PC-3 (cell line): ENCODE measurements around the gene RERE. TPM values are rescaled to one million over a fixed set of nuclear protein-coding genes. Genes with fewer than 3 reads are reported as not detected.
A peak's percentile ranks its signal among the peaks of the same experiment; 100 is the strongest.

Source experiments
- ATAC-seq: fragments of 200-7000 bp; cut with Tn5 transposase; 2 replicates; pipeline ENCODE4 v1.9.1; 2020; ENCODE audit warnings: mild to moderate bottlenecking, moderate library complexity
- BruUV-seq: library from RNA; stranded (reverse); fragments of 400-500 nt; replicated peaks from 2 replicates; lab custom pipeline; 2021; lab: Mats Ljungman, UMichigan
- CTCF ChIA-PET: fragments of 300-600 bp; sonication (Branson Sonifier 250); formaldehyde crosslinking; loops from one replicate; lab custom pipeline; 2022; ENCODE audit warnings: antibody characterized with exemption; lab: Charles Lee
- POLR2A ChIA-PET: fragments of 300-600 bp; sonication (Branson Sonifier 250); formaldehyde crosslinking; loops from one replicate; lab custom pipeline; 2022; ENCODE audit warnings: antibody characterized with exemption; ENCODE audit not compliant: unreplicated experiment; lab: Charles Lee
- DNase-seq: peaks from one replicate; pipeline ENCODE4 v3.0.0-alpha.2; 2015
- H2AFZ ChIP-seq: fragments of 300-600 bp; sonication (generic); 2 replicates; pipeline ENCODE4 v1.6.0; 2016; ENCODE audit warnings: antibody characterized with exemption, low read length
- H3F3A ChIP-seq: fragments of 300-600 bp; sonication (generic); one replicate; pipeline ENCODE4 v1.6.0; 2017; ENCODE audit warnings: antibody characterized with exemption, low read length, control low read depth, mild to moderate bottlenecking; ENCODE audit not compliant: unreplicated experiment
- H3K27ac ChIP-seq: fragments of 300-600 bp; sonication (generic); 2 replicates; pipeline ENCODE4 v1.5.1; 2016; ENCODE audit warnings: mild to moderate bottlenecking, low read length
- H3K27me3 ChIP-seq: fragments of 300-600 bp; sonication (generic); 2 replicates; pipeline ENCODE4 v1.6.1; 2016; ENCODE audit warnings: low read length, mixed read lengths
- H3K36me3 ChIP-seq: fragments of 300-600 bp; sonication (generic); 2 replicates; pipeline ENCODE4 v1.6.1; 2016; ENCODE audit warnings: low read depth, mixed run types, low read length, mixed read lengths
- H3K4me1 ChIP-seq: fragments of 300-600 bp; sonication (generic); 2 replicates; pipeline ENCODE4 v1.5.1; 2016; ENCODE audit warnings: low read length; ENCODE audit not compliant: insufficient read depth
- H3K4me2 ChIP-seq: fragments of 300-600 bp; sonication (generic); 2 replicates; pipeline ENCODE4 v1.6.0; 2016; ENCODE audit warnings: low read length
- H3K4me3 ChIP-seq: fragments of 300-600 bp; sonication (generic); 2 replicates; pipeline ENCODE4 v1.5.1; 2016; ENCODE audit warnings: mild to moderate bottlenecking, low read length, mixed read lengths
- H3K79me2 ChIP-seq: fragments of 300-600 bp; sonication (generic); 2 replicates; pipeline ENCODE4 v1.6.1; 2017; ENCODE audit warnings: low read length, mixed read lengths
- H3K9ac ChIP-seq: fragments of 300-600 bp; sonication (generic); 2 replicates; pipeline ENCODE4 v1.6.0; 2016; ENCODE audit warnings: mild to moderate bottlenecking, low read length
- H3K9me2 ChIP-seq: fragments of 300-600 bp; sonication (generic); replicated peaks from 2 replicates; pipeline ENCODE4 v1.6.1; 2016; ENCODE audit warnings: mixed run types, low read length, mixed read lengths
- H3K9me3 ChIP-seq: fragments of 300-600 bp; sonication (generic); 2 replicates; pipeline ENCODE4 v1.6.1; 2016; ENCODE audit warnings: low read length, mixed read lengths
- H4K20me1 ChIP-seq: fragments of 300-600 bp; sonication (generic); 2 replicates; pipeline ENCODE4 v1.6.1; 2016; ENCODE audit warnings: low read length, mixed read lengths
- CTCF ChIP-seq: fragments of 300-600 bp; sonication (generic); conservative IDR thresholded peaks from 2 replicates; pipeline ENCODE4 v1.5.1; 2017; ENCODE audit warnings: antibody characterized with exemption, low read depth, mild to moderate bottlenecking, low read length
- EZH2 ChIP-seq: fragments of 300-600 bp; sonication (generic); IDR thresholded peaks from one replicate; pipeline ENCODE4 v1.6.1; 2017; ENCODE audit warnings: antibody characterized with exemption, mild to moderate bottlenecking, low read length; ENCODE audit not compliant: unreplicated experiment
- EZH2phosphoT487 ChIP-seq: fragments of 300-600 bp; sonication (generic); IDR thresholded peaks from 2 replicates; pipeline ENCODE4 v1.6.1; 2018; ENCODE audit warnings: mild to moderate bottlenecking, antibody characterized with exemption, low read length, borderline replicate concordance
- intact Hi-C: fragments of 100-400 bp; cut with micrococcal nuclease; formaldehyde crosslinking; loops from 2 replicates; pipeline ENCODE4 v1.9.0; 2023
- total RNA-seq: library from RNA; depleted of rRNA; stranded (reverse); fragments of >200 nt; gene quantifications from 2 replicates; pipeline ENCODE4 v1.2.3, GENCODE V29; 2014

The RERE gene
- total RNA-seq, 1 experiment from 2014 or later = 24.2 TPM

DNA sequence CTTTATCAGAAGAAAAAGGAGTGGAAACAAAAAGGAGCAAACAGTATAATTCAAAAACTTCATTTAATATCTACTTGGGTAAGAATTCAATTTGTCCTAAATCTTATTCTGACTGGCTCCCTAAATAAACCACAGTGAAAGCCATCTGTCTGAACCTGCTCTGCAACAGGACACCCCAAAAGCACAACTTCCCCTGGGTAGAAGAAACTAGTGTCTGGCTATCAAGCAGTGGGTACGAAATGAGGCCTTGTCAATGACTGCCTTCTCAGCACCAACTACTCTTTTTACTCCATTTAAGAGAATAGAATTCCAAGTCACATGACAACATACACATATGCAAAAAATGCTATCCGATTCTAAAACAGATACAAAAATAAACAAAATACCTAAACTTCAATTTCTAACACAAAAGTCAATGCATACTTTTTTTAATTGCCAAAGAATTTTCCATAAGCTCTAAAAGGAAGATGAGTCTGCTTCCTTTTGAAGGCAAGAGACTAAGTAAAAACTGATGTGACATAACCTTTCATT, 292.7 kb downstream of the RERE start:
- intact Hi-C loops = loop anchor here (5.0 kb wide), 1 partner anchor 32 kb away; no protein-coding TSS in a partner anchor

GRCh38 chr1:8523666-8524206, 293.7 kb downstream of the RERE start:
- H4K20me1 ChIP-seq = no peaks in the 10 kb centered on the region
- H3K4me2 ChIP-seq = no peak overlapping the region
- H3F3A ChIP-seq = no peaks in the 10 kb centered on the region
- no peak overlapping the region for H3K4me3 ChIP-seq
- CTCF ChIA-PET = no interaction called here
- H3K4me1 ChIP-seq = peaks cover 23% of the 10 kb centered on the region
- no peak overlapping the region for H3K9ac ChIP-seq
- no peaks in the 10 kb centered on the region for H3K9me2 ChIP-seq
- intact Hi-C loops = no loop called here
- no peak for TF ChIP-seq EZH2
- no peak for TF ChIP-seq CTCF
- TF ChIP-seq EZH2phosphoT487 = no peak
- H3K27me3 ChIP-seq = no peaks in the 10 kb centered on the region
- H3K36me3 ChIP-seq = no peaks in the 10 kb centered on the region
- ATAC-seq = no peak
- BruUV-seq = no TSS peak
- no peak for DNase-seq
- POLR2A ChIA-PET = no interaction called here
- H3K79me2 ChIP-seq = peaks cover 26% of the 10 kb centered on the region
- no peak overlapping the region for H3K27ac ChIP-seq
- H2AFZ ChIP-seq = no peak overlapping the region
- no peaks in the 10 kb centered on the region for H3K9me3 ChIP-seq

More for the DNA sequence above, 292.7 kb downstream of the RERE start:
- Histone ChIP-seq H3K4me1 (peaks cover 23% of the 10 kb centered on the region), H3F3A (no peaks in the 10 kb centered on the region), H3K4me2 (peak overlapping the region; percentile 88), H3K9me2 (no peaks in the 10 kb centered on the region), H3K9ac (peak overlapping the region; percentile 55; the same call in 1 of the 2 replicates), H3K9me3 (no peaks in the 10 kb centered on the region), H3K4me3 (peak overlapping the region; percentile 58), H4K20me1 (no peaks in the 10 kb centered on the region), H3K79me2 (peaks cover 26% of the 10 kb centered on the region), H3K36me3 (no peaks in the 10 kb centered on the region), H2AFZ (no peak overlapping the region), H3K27me3 (no peaks in the 10 kb centered on the region), H3K27ac (no peak overlapping the region)
- no peak for DNase-seq
- TF ChIP-seq CTCF (no peak), EZH2phosphoT487 (no peak), EZH2 (no peak)
- BruUV-seq = no TSS peak
- ChIA-PET CTCF (interaction anchor here (0.6 kb wide), 1 partner anchor 324 kb away, joined by 3 read pairs; no protein-coding TSS in a partner anchor), POLR2A (no interaction called here)
- no peak for ATAC-seq

DNA sequence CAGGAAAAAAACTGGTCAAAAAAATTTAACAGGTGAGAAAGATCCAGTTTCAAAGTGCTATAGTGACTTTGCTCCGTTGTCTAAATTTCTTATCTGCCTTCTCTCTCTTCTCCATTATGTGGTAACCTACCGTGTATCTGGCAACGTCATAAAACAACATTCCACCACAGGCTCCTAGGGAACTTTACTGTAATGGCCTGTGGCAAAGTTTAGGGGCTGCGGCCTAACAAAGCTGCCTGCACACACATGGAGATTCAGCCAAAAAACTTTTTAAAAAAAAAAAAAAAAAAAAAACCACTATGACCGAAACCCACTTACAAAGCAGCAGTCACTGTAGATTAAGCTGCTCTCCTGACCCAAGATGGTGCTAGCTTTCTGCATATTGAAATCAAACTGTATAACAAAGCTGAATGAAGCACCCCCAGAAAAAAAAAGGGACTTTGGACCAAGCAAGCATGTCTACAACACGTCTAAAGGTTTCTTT, 296.9 kb downstream of the RERE start:
- no peaks in the 10 kb centered on the region for H4K20me1 ChIP-seq
- H3K9me2 ChIP-seq = no peaks in the 10 kb centered on the region
- POLR2A ChIA-PET = no interaction called here
- intact Hi-C loops = no loop called here
- H3K4me1 ChIP-seq = peaks cover 26% of the 10 kb centered on the region
- no peak overlapping the region for H3K9ac ChIP-seq
- BruUV-seq = no TSS peak
- no peaks in the 10 kb centered on the region for H3K36me3 ChIP-seq
- no peak overlapping the region for H3K4me3 ChIP-seq
- H3K79me2 ChIP-seq = peaks cover 26% of the 10 kb centered on the region
- no peak overlapping the region for H2AFZ ChIP-seq
- no peaks in the 10 kb centered on the region for H3F3A ChIP-seq
- ATAC-seq (no peak), DNase-seq (no peak)
- no peak overlapping the region for H3K27ac ChIP-seq
- no peaks in the 10 kb centered on the region for H3K9me3 ChIP-seq
- TF ChIP-seq EZH2 = no peak
- TF ChIP-seq EZH2phosphoT487 = no peak
- no peak for TF ChIP-seq CTCF
- H3K4me2 ChIP-seq = no peak overlapping the region
- H3K27me3 ChIP-seq = no peaks in the 10 kb centered on the region
- CTCF ChIA-PET = interaction anchor here (0.6 kb wide), 1 partner anchor 45 kb away, joined by 3 read pairs; no protein-coding TSS in a partner anchor
